ENCODE measurements around the gene EVA1A. TPM values are rescaled to one million over a fixed set of nuclear protein-coding genes. Genes with fewer than 3 reads are reported as not detected.

The EVA1A gene
- total RNA-seq, 2 experiments from 2014 or later, result not detected

DNA sequence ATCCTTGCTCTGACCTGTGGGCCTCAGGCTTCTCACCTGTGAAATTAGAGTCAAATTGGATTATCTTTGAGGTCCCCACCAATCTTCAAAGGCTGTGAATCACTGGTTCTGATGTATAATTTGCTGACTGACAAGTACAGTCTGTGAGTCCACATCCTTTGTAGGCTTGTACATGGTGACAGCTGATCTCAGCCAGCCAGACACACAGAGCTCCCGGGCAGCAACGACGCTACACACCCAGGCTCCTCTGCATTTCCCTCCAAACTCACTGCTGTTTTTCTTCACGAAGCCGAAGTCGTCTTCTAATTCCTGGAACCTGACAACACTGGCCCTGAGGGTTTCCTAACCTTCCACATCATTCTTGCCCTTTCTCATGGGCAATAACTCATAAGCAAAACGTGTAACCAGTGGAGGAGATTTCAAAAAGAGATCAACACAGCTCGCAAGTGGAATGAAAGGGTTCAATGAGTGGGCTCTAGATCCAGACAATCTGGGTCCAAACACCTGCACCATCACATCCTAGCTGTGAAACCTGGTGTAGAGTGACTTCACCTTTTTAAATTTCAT lies 37.9 kb upstream of the EVA1A start:
- POLR2A ChIA-PET, result no interaction called here
- no peak overlapping the region for H3K27ac Mint-ChIP-seq
- H3K9me3 Mint-ChIP-seq, result no peaks in the 10 kb centered on the region
- H3K36me3 Mint-ChIP-seq, result no peaks in the 10 kb centered on the region
- DNase-seq, result no peak
- H3K4me1 Mint-ChIP-seq, result no peaks in the 10 kb centered on the region
- peaks cover 5% of the 10 kb centered on the region for H3K27me3 Mint-ChIP-seq
- ATAC-seq (ENCODE audit: low read depth), result no peak
- no peak overlapping the region for H3K4me3 Mint-ChIP-seq

DNA sequence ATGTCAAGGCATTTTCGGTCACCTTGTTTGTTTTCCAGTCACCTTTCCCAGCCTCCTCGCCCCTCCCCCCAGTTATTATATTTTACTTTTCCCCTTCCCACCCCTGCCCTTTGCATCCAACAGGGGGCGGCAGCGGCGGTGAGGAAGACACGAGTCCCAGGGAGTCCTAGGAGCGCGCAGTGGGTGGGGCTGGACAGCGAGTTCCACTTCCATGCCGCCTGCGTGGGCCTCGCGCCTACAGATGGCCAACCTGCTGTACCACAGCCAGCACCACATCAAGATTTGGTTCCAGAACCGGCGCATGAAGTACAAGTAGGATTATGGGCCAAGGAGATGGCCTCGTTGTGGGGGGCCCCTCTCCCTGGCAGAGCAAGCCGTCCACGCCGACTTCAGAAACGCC lies 37.2 kb upstream of the EVA1A start:
- Mint-ChIP-seq H3K4me3 (no peak overlapping the region), H3K27ac (no peak overlapping the region), H3K36me3 (no peaks in the 10 kb centered on the region), H3K9me3 (no peaks in the 10 kb centered on the region), H3K4me1 (no peaks in the 10 kb centered on the region), H3K27me3 (peaks cover 5% of the 10 kb centered on the region)
- DNase-seq, result no peak
- POLR2A ChIA-PET, result no interaction called here
- ATAC-seq (ENCODE audit: low read depth), result no peak

DNA sequence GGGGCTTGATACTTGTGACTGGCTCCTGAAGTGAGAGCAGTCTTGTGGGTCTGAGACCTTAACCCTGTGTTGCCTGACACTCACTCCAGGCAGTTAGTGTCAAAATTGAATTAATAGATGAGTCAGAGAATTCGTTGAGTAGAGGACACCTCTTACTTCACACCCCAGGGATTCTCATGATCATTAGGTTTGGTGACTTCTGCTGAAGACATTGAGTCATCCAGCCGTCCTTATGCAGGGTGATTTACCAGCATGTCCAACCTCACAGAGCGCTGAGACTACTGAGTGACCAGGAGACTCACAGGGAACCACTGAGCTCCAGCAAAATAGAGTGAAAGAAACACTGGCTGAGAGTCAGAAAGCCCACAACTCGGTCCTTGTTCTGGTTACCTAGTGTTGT lies 36.0 kb upstream of the EVA1A start:
- POLR2A ChIA-PET, result no interaction called here
- Mint-ChIP-seq H3K27ac (no peak overlapping the region), H3K36me3 (no peaks in the 10 kb centered on the region), H3K27me3 (peaks cover under 1% of the 10 kb centered on the region), H3K9me3 (no peaks in the 10 kb centered on the region), H3K4me3 (no peak overlapping the region), H3K4me1 (no peaks in the 10 kb centered on the region)
- DNase-seq (no peak), ATAC-seq (ENCODE audit: low read depth) (no peak)

DNA sequence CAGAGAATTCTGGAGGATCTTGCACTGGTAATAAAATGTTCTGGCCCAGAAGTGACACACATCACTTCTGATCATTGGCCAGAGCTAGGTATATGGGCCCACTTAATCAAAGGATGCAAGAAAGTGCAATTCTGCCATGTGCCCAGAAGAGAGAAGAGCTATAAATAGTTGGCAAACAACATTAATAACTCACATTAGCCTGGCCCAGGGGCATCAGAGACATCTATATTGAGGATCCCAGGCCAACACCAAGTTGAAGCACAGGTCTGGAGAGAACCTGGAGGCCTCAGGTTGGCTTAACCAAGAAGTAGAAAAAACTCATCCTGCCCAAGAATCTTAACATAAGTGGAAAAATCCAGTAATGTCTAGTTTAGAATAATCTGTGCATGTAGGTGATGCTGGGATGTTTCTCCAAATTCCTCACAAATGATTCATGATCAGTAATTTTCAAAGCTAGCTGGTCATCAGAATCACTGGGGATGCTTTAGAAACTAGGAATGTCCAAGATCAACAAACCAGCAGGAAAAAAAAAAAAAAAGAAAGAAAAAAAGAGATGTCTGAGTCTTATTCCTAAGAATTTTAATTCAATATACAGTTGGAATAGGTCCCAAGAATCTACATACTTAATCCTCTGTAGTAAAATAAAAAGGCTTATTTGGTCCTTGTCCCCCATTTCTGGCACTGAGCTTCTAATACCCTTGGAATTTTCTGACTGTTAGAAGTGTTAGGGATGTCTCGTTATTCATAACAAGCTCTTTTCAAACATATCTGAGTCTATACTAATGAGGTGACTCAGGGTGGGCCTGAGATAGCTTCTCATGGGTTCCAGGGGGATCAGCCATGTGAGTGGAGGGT lies 35.0 kb upstream of the EVA1A start:
- DNase-seq, result no peak
- no peaks in the 10 kb centered on the region for H3K9me3 Mint-ChIP-seq
- no peaks in the 10 kb centered on the region for H3K36me3 Mint-ChIP-seq

DNA sequence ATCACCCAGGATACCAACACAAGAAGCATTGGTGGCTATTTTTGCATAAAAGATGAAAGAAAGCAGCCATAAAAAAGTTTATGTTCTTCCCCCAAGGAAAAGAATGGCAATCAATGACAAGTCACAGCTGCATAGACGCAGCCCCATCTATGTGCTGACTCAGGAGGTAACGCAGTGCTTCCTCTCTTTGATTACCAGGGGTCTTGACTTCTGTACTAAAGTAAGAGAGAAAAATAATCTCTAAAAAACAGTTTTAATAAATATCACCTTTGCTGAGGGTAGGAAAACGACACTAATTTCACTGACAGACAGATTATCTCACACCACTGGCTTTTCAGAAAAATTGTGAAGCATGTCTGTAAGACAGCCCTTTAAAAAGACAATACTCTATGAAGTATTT lies 33.9 kb upstream of the EVA1A start:
- POLR2A ChIA-PET, result no interaction called here

More for the DNA sequence above, 35.0 kb upstream of the EVA1A start:
- no peak for ATAC-seq (ENCODE audit: low read depth)
- no peak overlapping the region for H3K4me3 Mint-ChIP-seq
- POLR2A ChIA-PET, result no interaction called here
- no peak overlapping the region for H3K27ac Mint-ChIP-seq
- no peaks in the 10 kb centered on the region for H3K4me1 Mint-ChIP-seq
- no peaks in the 10 kb centered on the region for H3K27me3 Mint-ChIP-seq

DNA sequence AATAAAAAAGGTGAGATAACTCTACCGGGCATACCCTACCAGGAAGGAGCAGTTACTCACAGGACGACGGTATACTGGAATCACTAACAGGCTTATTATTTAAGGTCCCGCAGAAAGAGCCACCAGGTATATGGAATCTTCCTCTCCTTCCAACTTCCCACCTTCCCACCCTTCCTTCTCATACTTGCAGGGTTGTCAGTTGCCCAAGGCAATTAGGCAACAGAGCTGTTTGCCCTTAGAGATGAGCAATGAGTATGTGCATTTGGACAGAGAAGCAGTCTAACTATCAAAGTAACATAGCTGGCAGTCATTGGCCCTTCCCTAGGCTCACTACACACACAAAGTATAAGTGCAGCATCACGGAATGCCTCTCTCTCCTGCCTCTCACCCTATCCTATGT lies 32.1 kb upstream of the EVA1A start:
- Mint-ChIP-seq H3K27me3 (no peaks in the 10 kb centered on the region), H3K27ac (no peak overlapping the region), H3K9me3 (peaks cover 3% of the 10 kb centered on the region), H3K4me3 (no peak overlapping the region), H3K36me3 (no peaks in the 10 kb centered on the region), H3K4me1 (no peaks in the 10 kb centered on the region)
- POLR2A ChIA-PET, result no interaction called here
- no peak for DNase-seq
- ATAC-seq (ENCODE audit: low read depth), result no peak

More for the DNA sequence above, 33.9 kb upstream of the EVA1A start:
- DNase-seq, result no peak
- Mint-ChIP-seq H3K27ac (no peak overlapping the region), H3K4me3 (no peak overlapping the region), H3K4me1 (no peaks in the 10 kb centered on the region), H3K9me3 (peaks cover 3% of the 10 kb centered on the region), H3K36me3 (no peaks in the 10 kb centered on the region), H3K27me3 (no peaks in the 10 kb centered on the region)
- no peak for ATAC-seq (ENCODE audit: low read depth)

DNA sequence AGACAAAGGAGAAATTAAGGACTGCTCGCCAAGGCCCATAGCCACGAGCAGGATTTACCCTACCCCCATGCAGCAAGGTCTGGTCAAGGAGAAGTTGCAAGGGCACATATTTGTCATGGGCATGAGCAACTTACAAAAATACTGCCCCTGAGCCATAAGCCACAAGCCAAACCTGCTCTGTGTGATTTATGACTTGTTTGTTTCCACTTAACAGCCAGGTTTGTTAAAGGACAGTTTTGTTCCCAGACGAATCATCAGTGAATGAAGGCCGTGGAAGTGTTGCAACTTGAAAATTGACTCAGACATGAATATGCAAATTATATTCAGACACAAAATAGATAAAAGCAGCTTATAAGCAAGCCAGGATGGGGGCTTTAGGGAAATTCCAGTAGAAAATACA lies 31.3 kb upstream of the EVA1A start:
- Mint-ChIP-seq H3K4me3 (no peak overlapping the region), H3K4me1 (no peaks in the 10 kb centered on the region), H3K27me3 (no peaks in the 10 kb centered on the region), H3K27ac (no peak overlapping the region), H3K36me3 (no peaks in the 10 kb centered on the region), H3K9me3 (peaks cover 3% of the 10 kb centered on the region)
- POLR2A ChIA-PET, result no interaction called here
- ATAC-seq (ENCODE audit: low read depth), result no peak
- DNase-seq, result no peak

DNA sequence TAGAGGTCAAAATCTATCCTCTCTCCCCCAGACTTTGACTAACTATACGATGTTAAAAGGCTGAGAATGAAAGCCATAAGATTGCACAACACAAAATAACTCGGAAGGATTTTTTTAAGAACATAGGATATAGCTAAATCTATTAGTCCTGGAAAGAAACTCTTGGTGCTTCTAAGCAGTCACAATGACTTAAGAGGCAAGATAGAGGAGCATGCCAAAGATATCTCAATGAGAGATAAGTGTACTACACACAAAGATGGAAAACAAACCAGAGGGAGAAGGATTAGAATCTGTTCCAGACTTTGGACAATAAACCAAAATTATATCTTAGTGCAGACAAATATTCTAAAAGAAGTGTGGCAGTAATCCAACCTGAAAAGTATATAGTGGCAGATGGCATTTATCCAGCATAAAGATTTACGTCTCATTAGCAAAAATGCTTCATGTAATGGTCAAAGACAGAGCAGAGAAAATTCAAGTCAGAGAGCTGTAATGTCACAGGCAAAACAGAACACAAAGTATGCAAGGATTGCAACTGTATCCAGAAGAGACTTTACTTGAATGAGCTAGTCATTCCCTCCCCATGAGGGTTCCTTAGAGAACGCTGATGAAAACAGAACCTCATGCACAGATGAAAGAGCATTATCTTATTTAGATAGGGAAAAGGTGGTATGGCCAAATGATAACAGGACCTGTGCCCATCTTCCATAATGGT lies 28.8 kb upstream of the EVA1A start:
- DNase-seq (no peak), ATAC-seq (ENCODE audit: low read depth) (no peak)
- Mint-ChIP-seq H3K36me3 (no peaks in the 10 kb centered on the region), H3K27ac (no peak overlapping the region), H3K4me3 (no peak overlapping the region), H3K27me3 (peaks cover 2% of the 10 kb centered on the region), H3K4me1 (no peaks in the 10 kb centered on the region), H3K9me3 (peaks cover 3% of the 10 kb centered on the region)
- POLR2A ChIA-PET, result no interaction called here

DNA sequence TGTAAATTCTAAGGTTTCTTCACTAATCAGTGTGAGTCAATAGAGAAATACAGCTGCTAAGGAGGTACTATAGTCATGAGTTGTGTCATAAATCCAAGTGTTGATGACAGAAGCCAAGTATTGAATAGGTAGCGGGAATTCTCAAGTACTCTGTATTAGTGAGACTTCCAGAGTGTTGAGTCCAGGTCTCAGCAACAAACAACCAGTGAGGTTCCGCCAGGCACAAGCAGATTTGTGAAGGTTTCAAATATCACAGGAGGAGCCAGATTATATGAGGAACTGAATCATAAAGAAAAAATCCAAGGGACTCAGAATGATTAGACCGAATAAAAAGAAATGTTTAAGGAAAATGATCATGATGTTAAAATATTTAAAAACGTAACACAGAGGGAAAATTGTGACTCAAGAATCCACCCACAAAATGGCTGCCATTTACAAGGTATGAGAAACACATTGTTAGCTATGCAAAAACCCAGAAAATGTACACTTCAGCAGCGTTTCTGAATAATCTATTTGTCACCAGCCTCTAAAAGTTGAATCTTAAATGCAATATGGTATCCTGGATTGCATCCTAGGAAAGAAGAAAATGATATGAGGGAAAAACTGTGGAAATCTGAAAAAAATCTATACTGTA lies 27.3 kb upstream of the EVA1A start:
- H3K36me3 Mint-ChIP-seq, result no peaks in the 10 kb centered on the region
- H3K9me3 Mint-ChIP-seq, result peaks cover 3% of the 10 kb centered on the region
- POLR2A ChIA-PET, result no interaction called here

DNA sequence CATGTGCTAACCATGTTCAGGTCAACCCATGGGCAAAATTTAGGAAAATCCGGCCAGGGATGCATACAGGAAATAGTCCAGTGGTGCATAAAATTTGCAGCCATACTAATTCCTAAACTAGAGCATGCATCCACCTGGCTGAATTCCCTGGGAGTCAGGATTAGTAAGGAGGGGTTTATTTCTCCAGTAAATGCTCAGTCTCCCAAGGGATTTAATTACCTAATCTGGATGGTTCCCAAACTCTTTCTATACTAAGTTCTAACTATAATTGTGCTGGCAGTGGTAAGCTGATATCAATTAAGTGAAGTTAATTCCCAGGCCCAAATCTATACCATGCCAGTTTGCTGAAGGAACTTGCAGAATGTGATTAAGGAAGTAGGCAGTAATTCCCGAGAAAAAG lies 26.2 kb upstream of the EVA1A start:
- POLR2A ChIA-PET, result no interaction called here
- ATAC-seq (ENCODE audit: low read depth), result no peak
- H3K4me3 Mint-ChIP-seq, result no peak overlapping the region
- no peaks in the 10 kb centered on the region for H3K36me3 Mint-ChIP-seq
- H3K9me3 Mint-ChIP-seq, result peaks cover 3% of the 10 kb centered on the region
- no peak for DNase-seq
- peaks cover 7% of the 10 kb centered on the region for H3K27me3 Mint-ChIP-seq
- H3K27ac Mint-ChIP-seq, result no peak overlapping the region
- no peaks in the 10 kb centered on the region for H3K4me1 Mint-ChIP-seq

More for the DNA sequence above, 27.3 kb upstream of the EVA1A start:
- Mint-ChIP-seq H3K27me3 (peaks cover 7% of the 10 kb centered on the region), H3K27ac (no peak overlapping the region), H3K4me3 (no peak overlapping the region), H3K4me1 (no peaks in the 10 kb centered on the region)
- ATAC-seq (ENCODE audit: low read depth) (no peak), DNase-seq (no peak)

DNA sequence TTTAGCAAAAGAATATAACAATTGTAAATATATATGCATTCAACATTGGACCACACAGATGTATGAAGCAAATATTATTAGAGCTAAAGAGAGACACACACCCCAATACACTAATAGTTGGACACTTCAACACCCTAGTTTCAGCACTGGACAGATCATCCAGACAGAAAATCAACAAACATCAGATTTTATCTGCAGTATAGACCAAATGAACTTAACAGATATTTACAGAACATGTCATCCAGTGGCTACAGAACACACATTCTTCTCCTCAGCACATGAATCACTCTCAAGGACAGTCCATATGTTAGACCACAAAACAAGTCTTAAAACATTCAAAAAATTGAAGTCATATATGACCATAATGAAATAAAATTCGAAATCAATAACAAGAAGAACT lies 22.1 kb upstream of the EVA1A start:
- Mint-ChIP-seq H3K4me3 (no peak overlapping the region), H3K9me3 (no peaks in the 10 kb centered on the region), H3K27me3 (peaks cover 7% of the 10 kb centered on the region), H3K36me3 (no peaks in the 10 kb centered on the region), H3K27ac (no peak overlapping the region), H3K4me1 (no peaks in the 10 kb centered on the region)
- ATAC-seq (ENCODE audit: low read depth) (no peak), DNase-seq (no peak)
- POLR2A ChIA-PET, result no interaction called here

DNA sequence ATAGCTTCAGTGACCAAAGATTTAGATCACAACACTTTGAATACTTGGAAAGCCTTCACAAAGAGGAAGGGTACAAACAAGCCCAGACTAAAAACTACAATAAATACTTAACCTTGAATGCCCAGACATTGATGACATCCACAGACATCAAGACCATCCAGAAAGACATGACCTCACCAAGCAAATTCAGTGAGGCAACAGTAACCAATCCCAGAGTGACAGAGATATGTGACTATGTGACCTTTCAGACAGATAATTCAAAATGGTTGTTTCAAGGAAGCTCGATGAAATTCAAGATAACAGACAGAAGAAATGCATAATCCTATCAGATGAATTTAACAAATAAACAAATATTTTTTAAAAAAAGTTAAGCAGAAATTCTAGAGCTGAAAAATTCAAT lies 19.9 kb upstream of the EVA1A start:
- Mint-ChIP-seq H3K27ac (no peak overlapping the region), H3K4me3 (no peak overlapping the region), H3K9me3 (no peaks in the 10 kb centered on the region), H3K36me3 (no peaks in the 10 kb centered on the region), H3K27me3 (peaks cover 7% of the 10 kb centered on the region), H3K4me1 (no peaks in the 10 kb centered on the region)
- POLR2A ChIA-PET, result no interaction called here
- no peak for ATAC-seq (ENCODE audit: low read depth)
- no peak for DNase-seq

DNA sequence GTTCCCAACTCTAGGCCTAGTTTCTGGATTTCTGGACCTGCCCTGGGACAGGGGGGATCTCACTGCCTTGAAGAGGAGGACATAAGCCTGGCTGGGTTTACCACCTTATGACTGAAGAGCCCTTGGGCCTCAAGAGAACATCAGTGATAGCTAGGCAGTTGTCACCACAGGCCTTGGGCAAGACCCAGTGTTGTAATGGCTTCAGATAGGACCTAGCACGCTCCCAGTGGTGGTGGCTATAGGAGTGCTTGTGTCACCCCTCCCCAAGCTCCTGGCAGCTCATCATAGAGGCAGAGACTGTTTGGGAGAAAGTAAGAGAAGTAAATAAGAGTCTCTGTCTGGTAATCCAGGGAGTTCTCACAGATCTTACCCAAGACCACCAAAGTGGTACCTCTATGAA lies 19.4 kb upstream of the EVA1A start:
- DNase-seq (no peak), ATAC-seq (ENCODE audit: low read depth) (no peak)
- peaks cover 4% of the 10 kb centered on the region for H3K27me3 Mint-ChIP-seq
- H3K4me3 Mint-ChIP-seq, result no peak overlapping the region
- no peaks in the 10 kb centered on the region for H3K9me3 Mint-ChIP-seq
- POLR2A ChIA-PET, result no interaction called here
- H3K27ac Mint-ChIP-seq, result no peak overlapping the region
- H3K4me1 Mint-ChIP-seq, result no peaks in the 10 kb centered on the region
- H3K36me3 Mint-ChIP-seq, result no peaks in the 10 kb centered on the region

DNA sequence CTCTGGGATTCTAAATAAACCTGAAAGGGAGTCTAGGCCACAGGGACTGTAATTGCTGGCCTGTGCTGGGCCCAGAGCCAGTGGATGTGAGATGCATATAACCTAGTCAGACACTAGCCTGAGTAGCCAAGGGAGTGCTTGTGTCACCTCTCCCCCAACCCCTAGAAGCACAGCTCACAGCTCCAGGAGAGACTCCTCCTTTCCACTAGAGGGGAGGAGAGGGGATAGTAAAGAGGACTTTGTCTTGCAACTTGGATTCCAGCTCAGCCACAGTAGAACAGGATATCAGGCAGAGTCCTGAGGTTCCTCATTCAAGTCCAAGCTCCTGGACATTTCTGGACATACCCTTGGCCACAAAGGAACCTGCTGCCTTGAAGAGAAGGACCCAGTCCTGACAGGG lies 18.4 kb upstream of the EVA1A start:
- no peak overlapping the region for H3K4me3 Mint-ChIP-seq
- H3K9me3 Mint-ChIP-seq, result no peaks in the 10 kb centered on the region
- DNase-seq (no peak), ATAC-seq (ENCODE audit: low read depth) (no peak)
- no peaks in the 10 kb centered on the region for H3K4me1 Mint-ChIP-seq
- H3K27ac Mint-ChIP-seq, result no peak overlapping the region
- POLR2A ChIA-PET, result no interaction called here
- no peaks in the 10 kb centered on the region for H3K36me3 Mint-ChIP-seq
- H3K27me3 Mint-ChIP-seq, result peaks cover 3% of the 10 kb centered on the region
